Activated T-cell treated with anti-CD3 and anti-CD28 coated beads, Interleukin-2, amount 50 U/mL, for 72 hours (primary cell): Measurements from ENCODE around the gene INKA1. TPM values are rescaled to one million over a fixed set of nuclear protein-coding genes. Genes with fewer than 3 reads are reported as not detected.

Experiments
- ATAC-seq, 2 donors: fragments of 150-1000 bp; cut with Tn5 transposase; replicated peaks in 1 of 2; 2 replicates each; pipeline ENCODE4 v1.10.0; 2021; ENCODE audit warnings: moderate library complexity in 2 of 2, mild to moderate bottlenecking in 1 of 2
- DNase-seq, 2 donors: peaks; one replicate each; pipeline ENCODE4 v3.0.0; 2021 to 2022; ENCODE audit warnings: mixed read lengths in 1 of 2
- H3K27ac Mint-ChIP-seq: one replicate; pipeline ENCODE4 v1.8.0; 2022; ENCODE audit warnings: mild to moderate bottlenecking, moderate library complexity, mixed read lengths
- H3K27me3 Mint-ChIP-seq: one replicate; pipeline ENCODE4 v1.8.0; 2022; ENCODE audit warnings: low read depth, mixed read lengths
- H3K36me3 Mint-ChIP-seq, 2 donors: one replicate each; pipeline ENCODE4 v1.8.0; 2022; ENCODE audit warnings: mixed read lengths in 2 of 2, mild to moderate bottlenecking in 1 of 2; ENCODE audit not compliant: insufficient read depth in 2 of 2
- H3K4me1 Mint-ChIP-seq: one replicate; pipeline ENCODE4 v1.8.0; 2022; ENCODE audit warnings: low read depth, mixed read lengths
- H3K4me3 Mint-ChIP-seq, 2 donors: one replicate each; pipeline ENCODE4 v1.8.0; 2022; ENCODE audit warnings: mild to moderate bottlenecking in 2 of 2, mixed read lengths in 2 of 2, moderate library complexity in 2 of 2
- H3K9me3 Mint-ChIP-seq, 2 donors: one replicate each; pipeline ENCODE4 v1.8.0; 2022; ENCODE audit warnings: mixed read lengths in 2 of 2
- total RNA-seq, 2 donors: library from RNA; stranded (reverse); gene quantifications; one replicate each; pipeline ENCODE4 v1.2.3, GENCODE V29; 2022

The INKA1 gene
- total RNA-seq, 2 donors from 2014 or later = 1.2 to 1.5 TPM

- DNase-seq (no peak), ATAC-seq (no peak)
- H3K9me3 Mint-ChIP-seq = no peaks in the 10 kb centered on the region
- H3K27ac Mint-ChIP-seq = no peak overlapping the region
- H3K27me3 Mint-ChIP-seq = no peaks in the 10 kb centered on the region
- no peaks in the 10 kb centered on the region for H3K4me1 Mint-ChIP-seq
- peaks cover 4 to 9% of the 10 kb centered on the region in 2 donors for H3K36me3 Mint-ChIP-seq
- H3K4me3 Mint-ChIP-seq = no peak overlapping the region
Measured at GRCh38 chr3:49842843-49843517, 39.9 kb downstream of the INKA1 start.

GRCh38 chr3:49844464-49845183 lies 41.6 kb downstream of the INKA1 start:
- H3K9me3 Mint-ChIP-seq = no peaks in the 10 kb centered on the region
- ATAC-seq (no peak), DNase-seq (no peak)
- no peak overlapping the region for H3K4me3 Mint-ChIP-seq
- H3K27ac Mint-ChIP-seq = no peak overlapping the region
- no peaks in the 10 kb centered on the region for H3K27me3 Mint-ChIP-seq
- no peaks in the 10 kb centered on the region for H3K4me1 Mint-ChIP-seq
- H3K36me3 Mint-ChIP-seq = peaks cover 2 to 4% of the 10 kb centered on the region in 2 donors

GRCh38 chr3:49845694-49846093 lies 42.6 kb downstream of the INKA1 start:
- Mint-ChIP-seq H3K4me3 (no peak overlapping the region), H3K9me3 (no peaks in the 10 kb centered on the region), H3K27ac (no peak overlapping the region), H3K36me3 (peaks cover 2 to 4% of the 10 kb centered on the region in 2 donors), H3K27me3 (no peaks in the 10 kb centered on the region), H3K4me1 (no peaks in the 10 kb centered on the region)
- ATAC-seq (no peak), DNase-seq (no peak)

Other genes starting within 250 kb of the INKA1 start
- under 1 TPM; 0.17 to 0.21 TPM for gene BSN, start 248.8 kb upstream of the INKA1 start, total RNA-seq
- gene APEH, start 128.9 kb upstream of the INKA1 start, total RNA-seq = 100 to 1,000 TPM in 1 of 2 donors, 10 to 100 TPM in 1; 82.7 to 108 TPM
- gene MST1, start 113.8 kb upstream of the INKA1 start, total RNA-seq = 10 to 100 TPM; 27.9 to 29.8 TPM
- 10 to 100 TPM; 35.1 to 35.2 TPM for gene RNF123, start 113.7 kb upstream of the INKA1 start, total RNA-seq
- gene AMIGO3, start 83.6 kb upstream of the INKA1 start, total RNA-seq = under 1 TPM; 0.19 to 0.72 TPM
- gene GMPPB, start 79.3 kb upstream of the INKA1 start, total RNA-seq = 10 to 100 TPM; 22.3 to 33.4 TPM
- 10 to 100 TPM; 36.5 to 37.4 TPM for gene IP6K1, start 16.7 kb upstream of the INKA1 start, total RNA-seq
- gene CDHR4, start 3.4 kb upstream of the INKA1 start, total RNA-seq = under 1 TPM in 1 of 2 donors, not detected in 1; 0.39 TPM
- gene UBA7, start 10.7 kb downstream of the INKA1 start, total RNA-seq = 10 to 100 TPM; 93.5 to 98.6 TPM
- 10 to 100 TPM; 28.0 to 47.2 TPM for gene TRAIP, start 53.3 kb downstream of the INKA1 start, total RNA-seq
- gene CAMKV, start 66.6 kb downstream of the INKA1 start, total RNA-seq = under 1 TPM in 1 of 2 donors, not detected in 1; 0.50 TPM
- 1 to 10 TPM in 1 of 2 donors, under 1 TPM in 1; 0.84 to 2.4 TPM for gene MST1R, start 100.6 kb downstream of the INKA1 start, total RNA-seq
- 10 to 100 TPM in 1 of 2 donors, 1 to 10 TPM in 1; 9.1 to 12.0 TPM for gene MON1A, start 126.5 kb downstream of the INKA1 start, total RNA-seq
- 10 to 100 TPM; 57.4 to 70.4 TPM for gene RBM6, start 136.9 kb downstream of the INKA1 start, total RNA-seq